DMS 273 (cell line): ENCODE data around the gene OR51L1.

Experiments used
- DNase-seq: peaks from one replicate; lab custom pipeline; 2025; ENCODE audit not compliant: unreplicated experiment; lab: John Stamatoyannopoulos, UW

Gene OR51L1

DNA sequence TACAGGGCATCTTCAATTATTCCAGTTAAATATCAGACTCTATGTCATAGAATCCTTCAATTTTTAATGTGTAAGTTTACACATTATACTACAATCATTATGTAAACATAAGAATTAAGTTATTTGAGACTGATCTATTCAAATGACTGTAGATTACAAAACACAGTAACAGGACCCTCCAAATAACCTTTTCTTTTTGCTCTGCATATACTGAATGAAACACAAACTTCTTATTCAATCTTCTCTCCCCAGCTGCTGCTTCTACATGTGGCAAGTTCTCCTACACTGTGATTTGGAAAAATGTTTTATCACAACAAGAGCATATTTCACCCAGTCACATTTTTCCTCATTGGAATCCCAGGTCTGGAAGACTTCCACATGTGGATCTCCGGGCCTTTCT lies 51.6 kb downstream of the OR51L1 start, which contains the start of gene OR52J3:
TSS of gene OR52J3 (plus strand) at position 301 of the 400 bp plus-strand sequence. CDS start at position 301, 0 bp downstream.
- DNase-seq: no peak

DNA sequence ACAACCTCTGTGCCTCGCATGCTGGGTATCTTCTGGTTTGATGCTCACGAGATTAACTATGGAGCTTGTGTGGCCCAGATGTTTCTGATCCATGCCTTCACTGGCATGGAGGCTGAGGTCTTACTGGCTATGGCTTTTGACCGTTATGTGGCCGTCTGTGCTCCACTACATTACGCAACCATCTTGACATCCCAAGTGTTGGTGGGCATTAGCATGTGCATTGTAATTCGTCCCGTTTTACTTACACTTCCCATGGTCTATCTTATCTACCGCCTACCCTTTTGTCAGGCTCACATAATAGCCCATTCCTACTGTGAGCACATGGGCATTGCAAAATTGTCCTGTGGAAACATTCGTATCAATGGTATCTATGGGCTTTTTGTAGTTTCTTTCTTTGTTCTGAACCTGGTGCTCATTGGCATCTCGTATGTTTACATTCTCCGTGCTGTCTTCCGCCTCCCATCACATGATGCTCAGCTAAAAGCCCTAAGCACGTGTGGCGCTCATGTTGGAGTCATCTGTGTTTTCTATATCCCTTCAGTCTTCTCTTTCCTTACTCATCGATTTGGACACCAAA lies 52.2 kb downstream of the OR51L1 start:
- no peak for DNase-seq
